HG03097 (cell line): ENCODE results near the gene ETFBKMT.
"Not testable (repeated sequence)": the region's sequence is repeated elsewhere in the genome, so short reads cannot be mapped to it uniquely, and the experiment has no call there.

Source experiments
- ATAC-seq: cut with Tn5 transposase; IDR thresholded peaks from one replicate; pipeline ENCODE4 v1.9.1; 2021; ENCODE audit not compliant: unreplicated experiment, low FRiP score

Gene ETFBKMT

GRCh38 chr12:31715283-31715825 lies 55.9 kb downstream of the ETFBKMT start:
- ATAC-seq = no peak

GRCh38 chr12:31716998-31717397 lies 57.5 kb downstream of the ETFBKMT start:
- ATAC-seq = not testable (repeated sequence)

- ATAC-seq = not testable (repeated sequence)
These were observed 59.2 kb downstream of the ETFBKMT start for GRCh38 chr12:31718542-31719198.

GRCh38 chr12:31722580-31722979 lies 63.1 kb downstream of the ETFBKMT start:
- no peak for ATAC-seq
